Epithelial cell of esophagus (primary cell): ENCODE results near the gene STK17B.

Source experiments
- DNase-seq: peaks from one replicate; pipeline ENCODE4 v3.0.0; 2010; ENCODE audit warnings: low read depth
- H3K4me3 ChIP-seq: 2 replicates; pipeline ENCODE4 v1.5.1; 2011; ENCODE audit warnings: mild to moderate bottlenecking, low read length, control low read depth
- TF ChIP-seq, protein P1 (sequence below): IDR thresholded peaks from 2 replicates; pipeline ENCODE4 v1.5.1; 2011; ENCODE audit warnings: low read depth, mild to moderate bottlenecking, low read length, control low read depth, inconsistent platforms; ENCODE audit not compliant: insufficient read depth; ENCODE audit errors: missing control alignments

STK17B gene

DNA sequence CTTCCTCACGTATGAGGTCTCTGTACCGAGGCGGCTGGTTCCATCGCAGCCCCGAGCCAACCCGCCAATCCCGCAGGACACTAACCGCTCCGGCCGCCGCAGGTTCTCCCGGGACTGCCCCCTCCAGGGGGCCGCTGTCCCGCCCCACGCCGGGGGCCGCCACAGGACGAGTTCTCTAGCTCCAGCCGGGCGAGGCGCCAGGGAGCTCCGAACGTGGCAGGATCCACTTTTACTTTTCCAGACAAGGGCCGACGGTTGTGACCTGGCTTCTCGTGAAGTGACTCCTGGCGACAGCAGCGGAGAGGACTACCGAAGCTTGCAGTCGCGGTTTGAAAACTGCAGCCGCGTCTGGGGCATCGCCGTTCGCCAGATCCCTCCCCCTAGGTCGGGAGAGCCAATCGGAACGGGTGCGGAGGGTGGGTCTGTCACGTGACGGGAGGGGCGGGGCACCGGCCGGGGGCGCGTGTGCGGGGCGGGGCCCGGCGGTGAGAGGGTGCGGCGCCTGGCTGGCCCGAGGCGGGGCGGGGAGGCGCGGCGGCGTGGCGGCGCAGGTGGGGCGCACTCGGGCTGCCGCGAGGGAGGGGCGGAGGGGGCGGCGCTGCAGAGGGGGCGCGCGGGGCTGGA lies at the start of gene STK17B:
TSS of gene STK17B (minus strand) at position 331 of the 624 bp plus-strand sequence. CDS start 8,195 bp downstream, outside the sequence.
- TF ChIP-seq, protein P1, sequence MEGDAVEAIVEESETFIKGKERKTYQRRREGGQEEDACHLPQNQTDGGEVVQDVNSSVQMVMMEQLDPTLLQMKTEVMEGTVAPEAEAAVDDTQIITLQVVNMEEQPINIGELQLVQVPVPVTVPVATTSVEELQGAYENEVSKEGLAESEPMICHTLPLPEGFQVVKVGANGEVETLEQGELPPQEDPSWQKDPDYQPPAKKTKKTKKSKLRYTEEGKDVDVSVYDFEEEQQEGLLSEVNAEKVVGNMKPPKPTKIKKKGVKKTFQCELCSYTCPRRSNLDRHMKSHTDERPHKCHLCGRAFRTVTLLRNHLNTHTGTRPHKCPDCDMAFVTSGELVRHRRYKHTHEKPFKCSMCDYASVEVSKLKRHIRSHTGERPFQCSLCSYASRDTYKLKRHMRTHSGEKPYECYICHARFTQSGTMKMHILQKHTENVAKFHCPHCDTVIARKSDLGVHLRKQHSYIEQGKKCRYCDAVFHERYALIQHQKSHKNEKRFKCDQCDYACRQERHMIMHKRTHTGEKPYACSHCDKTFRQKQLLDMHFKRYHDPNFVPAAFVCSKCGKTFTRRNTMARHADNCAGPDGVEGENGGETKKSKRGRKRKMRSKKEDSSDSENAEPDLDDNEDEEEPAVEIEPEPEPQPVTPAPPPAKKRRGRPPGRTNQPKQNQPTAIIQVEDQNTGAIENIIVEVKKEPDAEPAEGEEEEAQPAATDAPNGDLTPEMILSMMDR, result no peak
- DNase-seq, result peak; percentile 97
- peak within 1 kb of the TSS; percentile 87 for H3K4me3 ChIP-seq

DNA sequence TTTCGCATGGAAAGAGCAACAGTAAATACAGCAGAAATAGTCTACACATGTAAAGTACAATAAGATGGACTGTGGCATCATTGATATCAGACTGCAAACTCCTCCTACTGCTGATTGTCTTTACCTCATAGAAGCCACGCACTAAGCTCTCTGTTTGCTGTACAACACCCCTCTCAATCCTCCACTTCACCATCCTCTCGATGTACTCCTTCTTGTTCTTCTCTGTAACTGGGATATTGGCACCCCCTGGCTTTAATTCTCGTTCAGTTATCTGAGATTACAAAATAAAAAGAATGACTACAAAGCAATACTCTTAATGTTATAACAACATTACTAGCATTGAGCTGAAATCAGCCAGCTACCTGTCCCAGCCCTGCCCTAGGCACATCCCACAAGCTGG lies 49.3 kb upstream of the STK17B start:
- H3K4me3 ChIP-seq, result no peak overlapping the region
- TF ChIP-seq, protein P1, result no peak
- no peak for DNase-seq

DNA sequence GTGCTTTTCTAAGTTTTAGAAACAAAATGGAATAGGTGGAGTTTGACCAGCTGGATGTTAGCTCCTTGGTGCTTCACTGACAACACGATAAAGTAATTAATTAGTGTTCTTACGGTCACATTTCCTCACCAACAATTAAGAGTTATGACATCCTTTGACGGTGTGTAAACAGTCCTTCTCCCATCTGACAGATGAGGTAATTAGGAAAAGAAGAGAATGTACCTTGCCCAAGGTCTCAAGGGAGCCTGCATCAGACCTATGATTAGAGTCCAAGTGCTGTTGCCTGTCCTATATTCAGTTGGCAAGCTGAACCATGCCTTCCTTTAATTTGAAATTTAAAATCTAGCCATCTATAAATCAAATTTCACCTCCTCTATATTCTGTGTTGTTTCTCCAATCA lies 48.3 kb upstream of the STK17B start:
- TF ChIP-seq, protein P1, result no peak
- H3K4me3 ChIP-seq, result no peak overlapping the region
- DNase-seq, result no peak

DNA sequence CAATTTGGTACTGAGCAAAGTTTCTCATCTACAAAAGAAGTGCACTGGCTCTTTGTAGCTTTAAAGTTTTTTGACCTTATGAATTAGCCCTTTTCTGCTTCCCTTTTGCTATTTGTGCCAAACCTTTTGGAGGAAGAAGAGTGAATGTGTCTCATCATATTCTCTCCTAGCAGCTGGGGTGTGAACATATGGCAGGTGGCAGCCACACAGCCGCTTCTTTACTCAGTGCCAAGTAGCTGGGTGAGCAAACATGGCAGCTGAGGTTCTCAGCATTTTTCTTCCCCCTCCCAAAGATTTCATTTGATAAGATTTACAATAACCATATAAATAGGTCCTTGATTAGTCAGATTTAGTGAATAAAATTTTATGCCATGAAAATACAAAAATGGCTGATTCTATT lies 46.7 kb upstream of the STK17B start:
- DNase-seq, result no peak
- TF ChIP-seq, protein P1, result no peak
- H3K4me3 ChIP-seq, result no peak overlapping the region

DNA sequence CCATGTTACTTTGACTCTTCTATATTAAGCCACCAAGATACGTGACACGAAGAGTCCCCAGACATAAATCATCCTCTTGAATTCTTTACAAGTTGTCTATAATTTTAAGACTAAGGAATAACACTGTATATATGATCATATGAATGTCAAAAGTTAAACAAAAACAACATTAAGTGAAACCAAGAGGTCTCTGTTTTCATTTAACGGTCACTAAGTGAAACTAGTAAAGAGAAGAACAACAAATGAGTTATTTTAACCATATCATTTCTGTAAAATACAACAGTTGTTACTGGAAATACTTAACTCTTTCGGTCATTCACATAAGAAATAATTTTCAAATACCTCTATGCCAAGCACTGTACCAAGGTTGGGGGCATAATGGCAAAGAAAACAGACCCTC lies 45.7 kb upstream of the STK17B start:
- no peak for DNase-seq
- TF ChIP-seq, protein P1, result no peak
- H3K4me3 ChIP-seq, result no peak overlapping the region

DNA sequence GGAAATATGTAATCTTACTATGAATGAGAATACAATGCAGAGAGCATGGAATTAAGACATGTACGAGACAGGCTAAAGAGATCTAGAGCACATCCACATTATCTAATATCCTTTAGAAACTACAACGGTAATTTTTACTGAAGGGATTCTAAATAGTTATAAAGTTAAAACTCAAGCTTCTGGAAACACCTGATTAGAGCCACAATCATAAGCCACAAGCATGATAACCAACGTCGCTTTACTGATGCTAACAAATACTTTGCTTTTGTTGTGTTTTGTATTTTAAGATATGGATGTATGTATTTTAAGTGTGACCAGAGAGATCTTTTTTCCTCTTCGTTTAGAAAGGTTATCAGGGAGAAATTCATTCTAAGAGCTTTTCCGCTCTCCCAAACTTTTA lies 44.0 kb upstream of the STK17B start:
- TF ChIP-seq, protein P1, result no peak
- DNase-seq, result no peak
- no peak overlapping the region for H3K4me3 ChIP-seq

DNA sequence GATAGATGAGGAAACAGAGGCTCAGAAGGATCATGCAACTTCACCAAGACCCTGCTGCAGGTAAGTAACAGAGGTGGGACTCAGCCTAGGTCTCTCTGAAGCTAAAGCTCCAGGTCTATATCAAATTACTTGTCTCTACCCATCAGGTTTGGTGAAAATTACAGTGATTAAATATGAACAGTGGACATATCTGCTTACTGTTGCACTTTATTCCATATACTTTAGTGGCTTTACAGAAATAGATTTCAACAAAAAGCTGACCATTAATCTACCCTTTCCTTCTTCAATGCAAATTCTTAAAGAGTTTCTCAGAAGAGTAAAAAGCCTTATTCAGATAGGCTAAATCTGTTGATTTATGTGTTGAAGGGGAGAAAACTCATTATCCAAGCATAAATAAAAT lies 42.8 kb upstream of the STK17B start:
- no peak overlapping the region for H3K4me3 ChIP-seq
- TF ChIP-seq, protein P1, result no peak
- no peak for DNase-seq
